ENCODE data around the gene KLHDC4. TPM values are rescaled to one million over a fixed set of nuclear protein-coding genes. Genes with fewer than 3 reads are reported as not detected.

The KLHDC4 gene
- total RNA-seq, 1 experiment from 2014 or later = 76.2 TPM

- Histone ChIP-seq H2AK5ac (ENCODE audit: insufficient read length, low read length) (no peak overlapping the region), H2BK120ac (ENCODE audit: low read depth, low read length, poor library complexity, severe bottlenecking) (no peak overlapping the region), H3K14ac (ENCODE audit: insufficient read depth, low read length) (no peak overlapping the region), H3K4me1 (ENCODE audit: insufficient read depth, low read length) (no peaks in the 10 kb centered on the region), H3K4ac (ENCODE audit: low read depth, low read length) (no peak overlapping the region), H2BK5ac (ENCODE audit: insufficient read length, low read length) (no peak overlapping the region), H3K4me2 (ENCODE audit: insufficient read depth, insufficient read length, low read length) (no peak overlapping the region), H3K79me2 (ENCODE audit: insufficient read depth, low read length) (no peaks in the 10 kb centered on the region), H3K27me3 (ENCODE audit: insufficient read depth, low read length) (no peaks in the 10 kb centered on the region), H2AFZ (ENCODE audit: low read length) (no peak overlapping the region), H3K56ac (ENCODE audit: insufficient read length, low read depth, low read length) (no peak overlapping the region), H3K23me2 (ENCODE audit: insufficient read length, low read depth, low read length, poor library complexity, severe bottlenecking) (no peaks in the 10 kb centered on the region), H4K5ac (ENCODE audit: insufficient read length, low read depth, low read length) (no peak overlapping the region), H3K18ac (ENCODE audit: insufficient read length, low read depth, low read length) (no peak overlapping the region), H3K9me3 (ENCODE audit: control insufficient read depth, low read depth, low read length) (no peaks in the 10 kb centered on the region), H3T11ph (ENCODE audit: low read length) (no peak overlapping the region), H4K20me1 (ENCODE audit: control insufficient read depth, insufficient read depth, insufficient read length) (no peaks in the 10 kb centered on the region), H2BK20ac (ENCODE audit: low read depth, low read length, poor library complexity, severe bottlenecking) (no peak overlapping the region), H3K9ac (ENCODE audit: extremely low read depth, insufficient read length, low read length) (no peak overlapping the region), H3K27ac (ENCODE audit: insufficient read length, low read depth, low read length) (no peak overlapping the region), H3K23ac (ENCODE audit: insufficient read length, low read depth, low read length) (no peak overlapping the region), H4K8ac (replicated peaks; ENCODE audit: insufficient read length, low read depth, low read length) (no peak overlapping the region), H3K79me1 (ENCODE audit: insufficient read depth, low read depth, low read length, poor library complexity, severe bottlenecking) (no peaks in the 10 kb centered on the region), H4K91ac (ENCODE audit: insufficient read length, low read depth, low read length) (no peak overlapping the region), H2BK12ac (ENCODE audit: insufficient read length, low read depth, low read length) (no peak overlapping the region), H2BK15ac (ENCODE audit: low read depth, low read length) (no peak overlapping the region)
- no peaks in the 10 kb centered on the region for H3K4me1 Mint-ChIP-seq
- no peak overlapping the region for H3K4me3 Mint-ChIP-seq
- no peak for TF ChIP-seq CTCF (conservative IDR thresholded peaks at IDR 0.05)
- no peak overlapping the region; a peak in 1 of 7 replicates for H3K27ac Mint-ChIP-seq
- no peaks in the 10 kb centered on the region for H3K36me3 Mint-ChIP-seq (ENCODE audit: insufficient read depth in 1 of 3, low read depth in 3 of 3)
- no peaks in the 10 kb centered on the region for H3K9me3 Mint-ChIP-seq
- no CpG with 5 or more reads among the region's 17 CpGs for WGBS (ENCODE audit: extremely low coverage, insufficient read length, low lambda C conversion rate)
- peaks cover under 1% of the 10 kb centered on the region; the same call in 1 of the 2 replicates for H3K27me3 Mint-ChIP-seq (ENCODE audit: low read depth)
- DNase-seq = no peak
Observed at GRCh38 chr16:87790292-87791100, 24.7 kb upstream of the KLHDC4 start.

All from H9 (cell line).